ENCODE measurements around the gene KAZN. TPM values are rescaled to one million over a fixed set of nuclear protein-coding genes. Genes with fewer than 3 reads are reported as not detected.

The KAZN gene
- total RNA-seq, 2 donors from 2014 or later, result 1.1 to 2.2 TPM

DNA sequence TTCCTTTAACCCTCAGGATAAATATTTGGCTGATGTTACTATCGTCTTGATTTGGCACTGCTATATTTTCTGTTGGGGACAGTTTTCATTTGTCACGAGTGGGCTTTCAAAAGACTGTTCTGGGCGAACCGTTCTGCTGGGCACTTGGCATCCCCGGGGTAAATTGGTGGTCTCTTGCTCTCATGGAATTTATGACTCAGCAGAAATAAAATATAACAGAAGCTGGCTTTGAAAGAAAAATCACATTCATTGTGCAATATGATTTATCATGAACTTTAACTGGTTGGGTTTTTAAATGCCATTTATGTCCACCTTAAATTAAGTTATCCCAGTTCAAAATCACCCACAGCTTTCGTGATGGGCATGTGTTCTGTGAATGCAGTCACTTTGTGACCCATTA is 147.3 kb downstream of the KAZN start:
- no peak overlapping the region for H3K27ac Mint-ChIP-seq
- no peak for ATAC-seq
- H3K9me3 Mint-ChIP-seq, result no peaks in the 10 kb centered on the region
- H3K36me3 Mint-ChIP-seq, result no peaks in the 10 kb centered on the region
- DNase-seq (ENCODE audit: low spot score in 2 of 2), result no peak

DNA sequence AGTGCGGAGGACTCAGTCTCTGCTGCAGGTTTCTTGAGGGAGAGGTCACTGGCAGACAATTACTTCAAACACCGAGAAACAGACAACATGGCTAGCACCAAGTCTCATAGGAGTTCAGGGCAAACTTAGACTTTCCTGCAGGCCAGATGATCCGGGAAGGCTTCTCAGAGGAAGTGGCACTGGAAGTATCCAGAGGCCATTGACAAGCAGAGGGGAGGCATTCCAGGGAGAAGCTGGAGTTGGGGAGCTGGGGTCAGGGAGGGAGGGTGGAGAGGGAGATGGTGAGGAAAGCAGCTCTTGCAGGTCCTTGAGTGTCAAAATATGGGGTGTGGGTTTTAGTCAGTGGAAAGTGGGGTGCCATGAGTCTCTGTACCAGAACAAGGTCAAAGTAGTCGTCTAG is 147.9 kb downstream of the KAZN start:
- Mint-ChIP-seq H3K9me3 (no peaks in the 10 kb centered on the region), H3K36me3 (no peaks in the 10 kb centered on the region), H3K27ac (no peak overlapping the region)
- ATAC-seq (no peak), DNase-seq (ENCODE audit: low spot score in 2 of 2) (no peak)

DNA sequence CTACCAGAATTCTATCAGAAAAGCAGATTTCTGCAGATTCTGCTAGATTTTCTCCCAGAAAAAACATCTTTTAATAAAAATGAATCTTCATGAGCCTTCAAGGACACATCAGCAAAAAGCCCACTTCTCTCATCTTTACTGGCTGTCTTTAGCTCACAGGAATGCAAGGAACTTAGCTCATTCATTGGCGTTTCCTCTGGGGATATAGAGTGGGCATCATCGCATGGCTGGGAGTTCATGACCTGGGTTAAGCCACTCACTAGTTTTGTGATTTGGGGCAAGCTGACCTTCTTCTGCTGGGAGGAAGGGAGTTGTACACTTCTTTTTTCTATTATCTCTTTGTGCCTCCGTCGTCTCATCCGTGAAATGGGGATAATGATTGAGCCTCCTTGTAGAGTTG is 149.7 kb downstream of the KAZN start:
- ATAC-seq (no peak), DNase-seq (ENCODE audit: low spot score in 2 of 2) (no peak)
- H3K9me3 Mint-ChIP-seq, result no peaks in the 10 kb centered on the region
- no peaks in the 10 kb centered on the region for H3K36me3 Mint-ChIP-seq
- no peak overlapping the region for H3K27ac Mint-ChIP-seq

DNA sequence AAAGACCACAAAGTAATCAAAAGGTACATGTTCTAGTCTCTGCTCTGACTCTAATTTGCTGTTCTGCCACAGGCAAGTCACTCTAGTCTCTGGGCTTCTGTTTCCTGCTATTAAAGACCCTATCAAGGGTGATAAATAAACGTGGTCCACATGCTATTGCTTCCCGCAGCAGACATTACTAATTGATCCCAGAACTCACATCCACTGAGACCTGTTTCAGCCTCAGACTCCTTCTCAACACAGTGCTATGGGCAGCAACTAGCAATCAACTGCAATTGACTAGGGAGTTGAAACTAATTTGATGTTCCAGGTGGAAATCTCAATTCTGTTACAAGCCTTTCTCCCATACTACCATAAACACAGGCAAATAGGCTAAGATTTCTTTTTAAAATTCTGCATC is 150.5 kb downstream of the KAZN start:
- Mint-ChIP-seq H3K36me3 (no peaks in the 10 kb centered on the region), H3K27ac (no peak overlapping the region), H3K9me3 (no peaks in the 10 kb centered on the region)
- DNase-seq (ENCODE audit: low spot score in 2 of 2) (no peak), ATAC-seq (no peak)

DNA sequence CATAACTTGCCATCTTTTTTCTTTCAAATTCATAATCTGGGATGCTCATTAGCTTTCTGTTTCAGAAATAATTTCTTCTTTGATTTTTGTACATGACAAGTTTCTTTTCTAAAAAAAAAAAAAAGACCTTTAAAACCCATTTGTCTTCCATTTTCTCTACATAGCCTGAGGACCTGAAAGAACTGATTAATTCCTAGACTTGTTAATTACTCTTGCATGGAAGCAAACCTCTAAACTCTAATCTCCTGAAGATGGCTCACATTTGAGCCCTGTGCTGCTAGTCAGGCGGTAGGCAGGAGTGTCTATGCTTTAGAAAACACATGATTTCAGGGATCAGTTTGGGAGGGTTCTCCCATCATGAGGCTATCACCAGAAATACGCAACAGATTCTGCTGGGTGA is 152.0 kb downstream of the KAZN start:
- Mint-ChIP-seq H3K27ac (no peak overlapping the region), H3K9me3 (no peaks in the 10 kb centered on the region), H3K36me3 (no peaks in the 10 kb centered on the region)
- ATAC-seq, result no peak
- no peak for DNase-seq (ENCODE audit: low spot score in 2 of 2)

DNA sequence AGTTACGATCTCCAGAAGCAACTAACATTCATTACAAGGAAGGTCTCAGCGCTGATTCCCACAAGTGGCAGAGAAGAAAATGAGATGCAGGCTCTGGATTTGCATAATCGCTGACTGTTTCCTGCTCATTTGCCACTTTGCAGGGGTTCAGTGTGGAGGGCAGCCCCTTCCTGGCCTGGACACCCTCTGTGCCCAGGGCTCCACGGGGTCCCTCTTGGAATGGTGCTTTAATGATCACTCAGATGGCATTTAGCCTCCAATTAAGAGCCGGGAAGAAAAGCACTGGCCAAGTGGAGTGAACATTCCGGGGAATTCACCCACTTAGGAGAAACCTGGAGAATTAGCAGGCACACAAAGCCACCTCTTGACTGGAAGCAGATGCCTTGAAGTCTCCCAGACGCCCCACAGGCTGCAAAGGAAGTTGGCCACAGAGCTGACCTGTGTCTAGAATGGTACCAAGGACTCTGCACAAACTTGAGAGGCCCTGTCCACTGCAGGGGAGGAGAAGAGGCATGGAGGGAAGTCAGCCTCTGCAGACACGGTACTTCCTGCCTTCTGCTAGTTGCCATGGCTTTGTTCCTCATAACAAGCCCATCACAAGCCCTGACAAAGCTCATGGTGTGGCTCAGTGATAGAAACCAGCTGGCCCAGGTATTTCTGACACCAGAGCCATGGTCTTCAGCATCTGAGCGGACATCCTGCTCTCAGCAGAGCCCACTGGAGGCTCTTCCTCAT is 157.2 kb downstream of the KAZN start:
- Mint-ChIP-seq H3K36me3 (no peaks in the 10 kb centered on the region), H3K9me3 (no peaks in the 10 kb centered on the region), H3K27ac (no peak overlapping the region)
- ATAC-seq (no peak), DNase-seq (ENCODE audit: low spot score in 2 of 2) (no peak)

DNA sequence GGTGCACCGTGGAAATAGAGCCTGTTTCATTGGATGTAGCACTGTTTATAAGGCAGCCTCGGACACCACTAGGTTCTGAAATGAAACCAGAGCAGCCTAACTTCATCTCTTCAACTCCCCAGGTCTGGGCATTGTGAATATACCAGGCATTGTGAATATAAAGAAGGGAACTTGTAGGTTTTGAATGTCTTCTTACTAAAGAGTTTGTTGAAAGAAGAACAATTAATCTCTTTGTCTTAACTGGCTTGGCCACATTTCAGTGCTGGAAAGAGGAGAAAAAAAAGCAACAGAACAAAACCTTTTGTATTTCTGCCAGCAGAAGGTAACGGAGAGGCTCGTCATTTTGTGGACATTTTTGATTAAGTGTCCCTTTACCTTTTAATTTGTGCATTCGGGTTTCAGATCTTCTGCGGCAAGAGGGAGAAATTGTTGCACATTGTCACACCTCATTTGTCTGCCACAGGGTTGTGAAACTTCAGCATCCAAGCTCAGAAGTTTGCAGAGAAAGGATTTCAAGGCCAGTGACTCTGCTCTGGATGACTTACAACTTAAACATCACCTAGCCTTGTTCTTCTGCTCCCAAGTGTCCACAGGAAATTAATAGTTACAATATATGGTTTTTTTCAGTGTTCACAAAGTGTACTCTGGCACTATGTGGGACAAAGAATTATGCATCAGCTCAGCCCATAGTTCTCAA is 158.3 kb downstream of the KAZN start:
- DNase-seq (ENCODE audit: low spot score in 2 of 2) (no peak), ATAC-seq (no peak)
- Mint-ChIP-seq H3K9me3 (no peaks in the 10 kb centered on the region), H3K27ac (no peak overlapping the region), H3K36me3 (no peaks in the 10 kb centered on the region)

DNA sequence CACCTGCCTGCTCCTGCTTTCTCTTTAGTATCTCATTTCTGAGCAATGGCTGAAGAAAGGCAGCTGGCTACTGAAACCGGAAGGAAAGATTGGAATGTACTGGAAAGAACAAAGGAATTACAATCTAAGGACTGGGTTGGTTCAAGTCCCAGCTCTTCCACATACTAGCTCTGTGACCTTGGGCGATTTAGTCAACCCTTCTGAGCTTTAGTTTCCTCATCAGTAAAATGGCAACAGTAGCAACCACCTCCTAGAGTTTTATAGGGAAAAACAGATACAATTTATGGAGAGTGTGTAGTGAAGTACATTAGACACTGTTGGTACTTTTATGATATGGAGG is 158.8 kb downstream of the KAZN start:
- Mint-ChIP-seq H3K36me3 (no peaks in the 10 kb centered on the region), H3K27ac (no peak overlapping the region)
- DNase-seq (ENCODE audit: low spot score in 2 of 2), result no peak

DNA sequence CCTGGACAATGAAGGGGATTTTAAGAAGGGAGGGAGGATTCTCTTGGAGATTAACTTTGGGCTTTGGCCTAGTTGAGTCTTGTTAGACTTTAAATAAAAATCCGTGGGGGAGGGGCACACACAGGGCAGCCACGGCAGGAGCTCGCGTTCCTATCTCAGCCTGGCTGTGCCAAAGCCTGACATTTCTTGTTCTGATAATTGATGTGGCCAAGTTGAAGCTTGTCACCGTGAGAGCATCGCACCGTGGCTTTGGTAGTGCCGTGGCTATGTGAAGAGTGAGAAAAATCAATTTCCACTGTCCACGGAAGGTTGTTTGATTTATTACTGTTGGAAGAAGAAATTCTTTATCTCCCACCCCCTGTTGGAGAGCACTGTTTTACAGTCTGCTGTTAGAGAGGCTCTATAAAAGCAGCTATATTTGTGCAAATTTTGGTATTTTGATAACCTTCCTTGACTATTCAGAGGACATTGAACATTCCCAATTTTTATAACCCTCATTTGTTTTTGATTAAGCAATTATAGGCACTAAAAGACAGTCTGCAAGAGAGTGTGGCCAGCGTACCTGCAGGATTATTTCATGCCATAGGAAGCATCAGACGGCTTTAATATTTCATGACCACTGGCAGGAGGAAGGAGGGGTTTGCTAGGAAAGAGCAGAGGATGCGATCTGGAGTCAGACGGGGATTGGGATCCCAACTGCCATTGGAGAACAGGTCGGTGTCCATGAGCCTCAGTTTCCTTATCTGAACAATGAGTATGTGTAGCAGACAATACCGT is 160.7 kb downstream of the KAZN start:
- H3K27ac Mint-ChIP-seq, result no peak overlapping the region
- no peaks in the 10 kb centered on the region for H3K9me3 Mint-ChIP-seq
- H3K36me3 Mint-ChIP-seq, result no peaks in the 10 kb centered on the region
- DNase-seq (ENCODE audit: low spot score in 2 of 2) (no peak), ATAC-seq (no peak)

More for the DNA sequence above, 158.8 kb downstream of the KAZN start:
- no peaks in the 10 kb centered on the region for H3K9me3 Mint-ChIP-seq
- no peak for ATAC-seq

DNA sequence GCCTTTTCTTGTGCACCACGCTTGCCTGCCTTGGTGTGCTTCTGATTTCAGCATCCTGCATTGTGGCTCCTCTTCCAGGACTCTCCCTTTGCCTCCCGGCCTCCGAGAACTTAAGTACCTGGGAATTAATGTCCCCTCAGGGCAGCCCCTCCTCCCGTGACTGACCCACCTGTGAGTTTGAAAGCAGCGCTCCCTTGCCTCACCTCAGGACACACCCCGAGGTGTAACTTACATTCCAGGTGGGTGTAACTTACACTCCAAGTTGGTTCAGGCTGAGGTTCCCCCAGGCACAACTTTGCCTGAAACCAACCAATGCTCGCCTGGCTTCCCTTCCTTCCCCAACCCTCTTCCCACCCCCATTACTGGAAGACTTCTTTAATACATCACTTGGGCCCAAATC is 161.4 kb downstream of the KAZN start:
- DNase-seq (ENCODE audit: low spot score in 2 of 2), result no peak
- H3K36me3 Mint-ChIP-seq, result no peaks in the 10 kb centered on the region
- no peak overlapping the region for H3K27ac Mint-ChIP-seq
- ATAC-seq, result no peak
- no peaks in the 10 kb centered on the region for H3K9me3 Mint-ChIP-seq

DNA sequence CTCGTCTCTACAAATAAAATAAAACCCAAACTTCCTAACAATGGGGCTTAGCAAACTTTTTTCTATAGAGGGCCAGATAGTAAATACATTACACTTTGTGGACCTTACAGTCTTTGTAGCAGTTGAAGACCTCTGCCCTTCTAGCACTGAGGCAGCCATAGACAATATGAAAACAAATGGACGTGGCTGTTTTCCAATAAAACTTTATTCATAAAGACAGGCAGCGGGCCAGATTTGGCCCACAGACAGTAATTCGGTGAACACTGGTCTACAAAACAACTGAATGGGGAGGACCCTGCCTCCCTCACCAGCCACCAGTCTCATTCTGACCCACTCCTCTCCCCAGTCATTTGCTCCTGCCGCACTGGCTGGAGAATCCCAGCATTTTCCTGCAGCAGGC is 162.3 kb downstream of the KAZN start:
- no peaks in the 10 kb centered on the region for H3K9me3 Mint-ChIP-seq
- no peak for DNase-seq (ENCODE audit: low spot score in 2 of 2)
- no peak overlapping the region for H3K27ac Mint-ChIP-seq
- ATAC-seq, result no peak
- no peaks in the 10 kb centered on the region for H3K36me3 Mint-ChIP-seq

DNA sequence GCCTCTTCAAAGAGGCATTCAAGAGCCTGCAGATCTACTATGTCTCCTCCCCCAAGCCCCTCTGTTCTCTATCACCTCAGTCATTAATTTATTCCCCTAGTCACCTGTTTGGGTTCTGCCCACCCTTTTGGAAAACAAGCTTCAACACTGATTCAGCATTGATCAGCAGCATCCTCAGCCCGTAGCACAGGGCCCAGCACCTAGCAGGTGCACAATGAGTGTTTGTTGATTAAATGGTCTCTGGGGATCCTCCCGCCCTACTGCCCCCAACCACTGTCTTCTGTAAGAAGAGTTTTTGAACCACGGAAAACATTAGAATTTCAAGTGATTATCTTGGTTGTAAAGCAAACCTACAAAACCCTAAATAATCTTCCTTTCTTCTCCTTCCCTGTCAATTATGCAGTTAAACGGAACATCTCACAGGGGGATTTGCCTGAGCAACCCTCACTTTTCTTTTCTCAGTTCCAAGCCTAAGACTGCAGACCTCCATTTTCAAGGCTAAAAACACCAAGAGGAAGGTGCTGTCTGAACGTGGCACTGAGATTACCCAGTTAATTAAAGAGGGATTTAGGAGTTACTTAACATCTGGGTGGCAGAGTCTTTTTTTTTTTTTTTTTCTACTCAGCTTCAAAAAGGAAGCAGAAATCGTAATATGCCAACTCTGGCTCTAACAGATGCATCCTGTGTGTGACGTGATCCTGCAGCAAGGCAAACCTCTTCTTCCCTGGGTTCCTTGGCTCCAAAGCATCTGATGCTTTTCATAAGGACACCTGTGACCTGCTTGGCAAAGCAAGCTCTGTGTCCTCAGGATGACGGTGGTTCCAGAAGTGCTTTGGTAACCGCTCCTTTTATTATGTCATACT is 163.0 kb downstream of the KAZN start:
- H3K9me3 Mint-ChIP-seq, result no peaks in the 10 kb centered on the region
- H3K27ac Mint-ChIP-seq, result peak overlapping the region in 1 of 2 donors; percentile 81
- H3K36me3 Mint-ChIP-seq, result no peaks in the 10 kb centered on the region
- DNase-seq (ENCODE audit: low spot score in 2 of 2) (no peak), ATAC-seq (no peak)

DNA sequence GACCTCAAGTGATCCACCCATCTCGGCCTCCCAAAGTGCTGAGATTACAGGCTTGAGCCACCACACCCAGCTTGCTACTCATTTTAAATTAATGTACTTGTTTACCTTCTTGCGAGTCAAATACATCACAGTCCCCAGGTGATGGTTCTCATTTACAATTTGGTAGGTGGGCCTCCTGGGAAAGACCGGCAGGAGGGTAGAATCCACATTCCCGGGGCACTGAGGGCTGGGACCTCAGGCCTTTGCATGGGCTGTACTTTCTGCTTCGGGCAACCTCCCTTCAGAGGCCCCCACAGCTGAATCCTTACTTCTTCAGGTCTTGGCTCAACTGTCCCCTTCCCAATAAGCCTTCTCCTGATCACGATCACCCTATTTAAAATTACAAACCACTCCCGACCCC is 165.5 kb downstream of the KAZN start:
- DNase-seq (ENCODE audit: low spot score in 2 of 2) (no peak), ATAC-seq (no peak)
- Mint-ChIP-seq H3K36me3 (no peaks in the 10 kb centered on the region), H3K9me3 (no peaks in the 10 kb centered on the region), H3K27ac (no peak overlapping the region)

DNA sequence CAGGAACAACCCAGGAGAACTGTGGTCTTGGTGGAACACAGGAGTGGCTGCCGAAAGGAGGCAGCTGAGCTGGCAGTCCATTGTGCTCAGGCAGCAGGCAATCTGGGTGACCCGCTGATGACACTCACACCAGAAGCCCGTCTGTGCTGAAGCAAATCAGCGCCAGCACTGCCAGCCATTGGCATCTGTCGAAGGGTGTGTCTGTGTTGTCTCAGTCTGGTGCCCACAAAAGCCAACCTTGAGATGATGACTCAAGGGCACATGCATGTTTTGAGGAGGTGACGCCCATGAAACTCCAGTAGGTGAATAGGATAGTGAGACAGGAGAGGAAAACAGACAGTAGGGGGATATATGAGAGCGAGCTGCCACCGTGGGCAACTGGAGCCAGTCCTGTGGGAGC is 167.3 kb downstream of the KAZN start:
- Mint-ChIP-seq H3K27ac (no peak overlapping the region), H3K36me3 (no peaks in the 10 kb centered on the region), H3K9me3 (no peaks in the 10 kb centered on the region)
- ATAC-seq (no peak), DNase-seq (ENCODE audit: low spot score in 2 of 2) (no peak)

DNA sequence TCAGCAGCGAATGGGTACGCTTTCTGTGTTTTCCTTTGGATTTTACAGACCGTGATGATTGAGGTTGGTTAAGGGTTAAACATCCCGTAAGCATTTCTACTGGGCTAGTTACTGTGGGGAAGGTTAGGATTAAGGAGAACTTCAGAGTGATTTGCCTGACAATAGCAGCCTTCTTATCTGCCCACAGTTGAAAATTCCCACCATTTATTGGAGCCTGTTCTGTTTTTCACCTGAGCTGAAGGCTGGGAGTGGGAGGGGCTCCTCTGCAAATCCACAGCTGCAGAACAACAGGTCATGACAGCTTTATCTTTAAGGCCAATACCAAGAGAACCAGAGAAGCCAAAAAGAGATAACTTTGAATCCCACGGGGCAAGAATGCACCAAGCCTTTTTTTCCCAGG is 168.6 kb downstream of the KAZN start:
- ATAC-seq, result no peak
- DNase-seq (ENCODE audit: low spot score in 2 of 2), result no peak
- Mint-ChIP-seq H3K36me3 (no peaks in the 10 kb centered on the region), H3K9me3 (no peaks in the 10 kb centered on the region), H3K27ac (no peak overlapping the region)

DNA sequence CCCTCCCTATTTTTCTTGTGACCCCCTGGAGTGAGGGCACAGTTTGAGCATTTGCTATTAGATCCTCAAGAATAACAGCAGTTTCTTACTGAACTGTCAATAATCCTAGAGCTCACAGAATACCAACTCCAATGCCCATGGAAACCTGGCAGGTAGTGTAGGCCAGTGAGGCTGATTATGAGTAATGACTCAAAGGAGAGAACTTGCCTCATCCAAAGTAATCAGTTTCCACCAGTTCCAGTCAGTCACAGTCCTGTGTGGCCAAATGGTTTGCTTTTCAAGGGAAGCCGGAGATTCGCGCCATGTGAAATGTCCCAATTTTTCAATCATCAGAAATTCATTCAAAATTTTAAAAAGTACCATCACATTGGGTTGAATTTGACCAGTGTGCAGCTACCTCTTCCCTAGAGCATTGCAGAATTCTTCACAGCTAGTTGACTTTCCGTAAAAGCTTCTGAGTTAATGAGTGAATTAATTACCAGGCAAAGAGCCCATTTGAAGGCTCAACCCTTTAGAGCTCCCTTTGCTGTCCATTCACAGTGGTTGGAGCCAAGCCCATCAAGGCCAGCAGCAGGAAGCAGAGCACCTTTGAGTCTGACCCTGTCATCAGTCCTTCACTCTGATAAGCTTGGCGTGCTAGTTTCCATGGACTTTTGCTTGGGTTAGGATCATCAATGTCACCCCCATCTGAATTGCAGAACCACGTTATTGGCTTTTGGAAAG is 170.3 kb downstream of the KAZN start:
- ATAC-seq, result no peak
- Mint-ChIP-seq H3K36me3 (no peaks in the 10 kb centered on the region), H3K27ac (no peak overlapping the region), H3K9me3 (no peaks in the 10 kb centered on the region)
- no peak for DNase-seq (ENCODE audit: low spot score in 2 of 2)
